Measurements from ENCODE around the gene TMEM164.

The TMEM164 gene

DNA sequence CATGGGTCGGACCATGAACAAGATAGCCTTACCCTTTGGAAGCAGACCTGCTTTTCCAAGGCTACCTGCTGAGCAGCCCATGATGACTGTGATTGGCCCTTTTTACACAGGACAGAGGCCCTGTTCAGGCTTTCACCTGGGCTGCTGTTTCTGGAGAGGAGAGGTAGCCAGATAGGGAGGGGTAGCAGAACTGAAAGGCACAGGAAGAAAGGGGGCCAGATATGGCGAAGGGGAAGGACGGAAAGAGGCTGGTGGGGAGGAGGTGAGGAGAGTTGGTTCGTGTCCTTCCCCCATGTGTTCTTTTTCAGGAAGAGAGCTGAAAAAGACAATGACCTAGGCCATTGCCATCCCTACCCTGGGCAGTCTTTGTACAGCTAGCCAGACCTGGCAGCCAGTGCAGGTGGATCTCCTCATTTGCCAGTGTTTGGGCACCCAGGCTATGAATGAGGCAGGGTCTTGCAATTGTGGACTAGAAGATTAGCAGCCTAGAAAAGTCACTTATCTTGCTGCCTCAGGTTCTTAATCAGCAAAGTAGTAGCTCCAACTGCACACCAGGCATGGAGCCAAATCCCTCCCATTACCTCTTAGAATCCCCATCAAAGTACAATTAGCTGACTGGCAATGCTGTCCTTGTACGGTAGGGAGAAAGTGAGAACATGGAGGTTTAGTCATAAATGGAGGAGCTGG, 175.4 kb downstream of the TMEM164 start:
- peaks cover 26% of the 10 kb centered on the region for H3K4me1 ChIP-seq (ENCODE audit: control insufficient read depth, insufficient read depth, low read length)
- no peaks in the 10 kb centered on the region for H3K9me3 ChIP-seq (replicated peaks; ENCODE audit: low read length)
- H3K4me3 ChIP-seq (ENCODE audit: low read length): no peak overlapping the region
- no peaks in the 10 kb centered on the region for H3K36me3 ChIP-seq (ENCODE audit: insufficient read depth, low read length)
- no peak overlapping the region for H3K9ac ChIP-seq (ENCODE audit: low read depth, low read length)
- peaks cover 3% of the 10 kb centered on the region for H3K27me3 ChIP-seq (ENCODE audit: control insufficient read depth, insufficient read depth, low read length)
- no peak overlapping the region for H3K4me2 ChIP-seq (ENCODE audit: low read length)

DNA sequence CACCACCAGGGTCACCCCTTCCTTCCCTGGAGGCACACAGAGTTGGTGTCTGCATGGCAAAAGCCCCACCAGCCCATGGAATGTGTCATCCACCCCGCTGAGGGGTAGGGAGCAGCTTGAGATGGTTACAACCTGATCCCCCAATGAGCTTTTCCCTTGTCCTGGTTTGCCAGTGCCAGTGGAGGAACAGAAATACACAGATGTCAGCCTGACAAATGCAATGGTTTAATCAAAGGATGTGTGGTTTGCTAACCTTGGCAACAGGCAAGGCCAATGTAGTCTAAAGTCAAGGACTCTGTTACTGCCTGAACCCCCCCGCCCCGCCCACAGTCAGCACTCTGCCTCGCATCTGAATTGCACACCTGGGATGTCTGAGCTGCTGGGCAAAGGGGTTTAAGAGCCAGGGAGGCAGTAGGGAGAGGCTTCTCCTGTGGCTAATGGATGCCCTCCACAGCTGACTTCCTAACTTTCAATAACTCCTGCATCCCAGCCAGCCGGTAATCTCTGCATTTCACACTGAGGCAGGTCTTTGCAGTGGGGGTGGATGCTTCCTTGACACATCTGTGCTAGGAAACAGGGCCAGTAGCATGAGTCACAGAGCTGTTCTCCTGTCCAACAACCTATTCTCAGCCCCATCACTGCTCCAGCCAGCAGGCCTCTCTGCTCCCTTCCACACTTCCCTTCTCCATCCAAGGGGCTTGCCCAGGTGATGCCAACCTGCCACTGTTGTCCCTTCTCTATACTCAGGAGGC, 177.4 kb downstream of the TMEM164 start:
- Histone ChIP-seq H3K36me3 (ENCODE audit: insufficient read depth, low read length) (no peaks in the 10 kb centered on the region), H3K4me3 (ENCODE audit: low read length) (peak overlapping the region; percentile 36), H3K9ac (ENCODE audit: low read depth, low read length) (peak overlapping the region; percentile 28), H3K27me3 (ENCODE audit: control insufficient read depth, insufficient read depth, low read length) (peaks cover 3% of the 10 kb centered on the region), H3K9me3 (replicated peaks; ENCODE audit: low read length) (no peaks in the 10 kb centered on the region), H3K4me1 (ENCODE audit: control insufficient read depth, insufficient read depth, low read length) (peaks cover 18% of the 10 kb centered on the region), H3K4me2 (ENCODE audit: low read length) (peak overlapping the region; percentile 71)

DNA sequence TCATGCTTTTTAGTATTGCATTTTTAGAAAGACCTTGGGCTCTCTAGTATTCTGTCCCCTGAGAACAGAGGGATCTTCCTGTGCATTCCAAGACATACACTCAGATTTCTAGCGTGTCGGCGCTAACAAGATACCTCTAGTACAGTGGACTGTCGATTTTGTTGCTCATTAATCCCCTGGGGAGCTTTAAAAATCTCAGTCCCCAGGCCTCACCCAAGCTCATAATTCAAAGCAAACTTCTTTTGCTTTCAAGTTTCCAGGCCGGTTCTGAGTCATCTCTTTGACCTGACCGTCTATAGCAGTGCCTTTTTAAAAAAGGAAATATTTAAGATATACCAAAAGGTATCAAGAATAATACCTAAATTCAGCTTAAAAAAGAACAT, 178.0 kb downstream of the TMEM164 start:
- Histone ChIP-seq H3K9ac (ENCODE audit: low read depth, low read length) (peak overlapping the region; percentile 28), H3K36me3 (ENCODE audit: insufficient read depth, low read length) (no peaks in the 10 kb centered on the region), H3K27me3 (ENCODE audit: control insufficient read depth, insufficient read depth, low read length) (peaks cover 3% of the 10 kb centered on the region), H3K4me1 (ENCODE audit: control insufficient read depth, insufficient read depth, low read length) (peaks cover 18% of the 10 kb centered on the region), H3K4me3 (ENCODE audit: low read length) (peak overlapping the region; percentile 36), H3K4me2 (ENCODE audit: low read length) (peak overlapping the region; percentile 71), H3K9me3 (replicated peaks; ENCODE audit: low read length) (no peaks in the 10 kb centered on the region)

DNA sequence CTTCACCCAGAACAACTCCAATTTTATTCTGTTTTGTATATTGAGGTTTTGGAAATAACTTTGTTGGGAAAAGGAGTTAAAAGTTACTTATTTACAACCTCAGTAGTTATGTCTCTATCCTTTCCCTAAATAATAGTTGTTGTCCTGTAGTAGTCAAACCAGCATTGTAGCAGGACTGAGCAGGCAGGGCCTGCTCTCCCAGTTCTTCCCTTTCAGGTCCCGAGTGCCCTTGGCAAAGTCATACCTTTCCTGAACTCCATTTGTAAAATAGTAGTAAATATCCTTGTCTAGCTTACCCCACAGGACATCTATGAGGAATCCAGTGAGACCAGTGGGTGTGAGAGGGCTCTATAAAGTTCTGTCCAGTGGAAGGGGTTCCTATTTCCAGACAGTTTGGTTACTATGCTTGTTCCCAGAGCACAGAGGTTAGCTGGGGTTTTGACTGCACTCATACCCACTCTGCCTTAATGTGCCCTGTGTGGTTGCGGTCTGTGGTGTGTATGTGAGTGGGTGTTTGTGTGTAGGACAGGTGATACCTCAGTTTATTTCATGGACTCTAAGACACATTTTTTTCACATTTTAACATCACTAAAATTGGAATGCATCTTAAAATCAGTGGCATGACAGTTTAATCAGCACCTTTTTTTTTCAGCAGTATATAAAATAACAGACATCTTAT, 178.7 kb downstream of the TMEM164 start:
- peaks cover 3% of the 10 kb centered on the region for H3K27me3 ChIP-seq (ENCODE audit: control insufficient read depth, insufficient read depth, low read length)

DNA sequence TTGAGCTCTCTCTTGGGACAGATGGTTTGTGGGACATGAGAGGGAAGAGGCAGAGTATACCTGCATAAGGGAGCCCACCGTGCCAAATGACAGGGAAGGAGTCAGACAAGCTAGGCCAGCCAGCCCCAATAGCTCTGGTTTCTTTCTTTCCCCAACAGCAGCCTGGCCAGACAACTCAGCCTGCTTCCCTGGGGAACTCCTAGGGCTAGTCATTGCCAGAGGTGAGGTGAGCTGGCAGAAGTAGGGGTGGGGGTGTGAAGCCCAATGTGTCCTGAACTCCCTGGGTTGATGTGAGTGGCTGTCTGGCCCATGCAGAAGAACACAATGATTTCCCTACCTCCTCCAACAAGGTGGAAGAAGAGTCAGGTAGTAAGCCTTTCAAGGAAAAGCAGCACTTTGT, 179.4 kb downstream of the TMEM164 start:
- no peak overlapping the region for H3K9ac ChIP-seq (ENCODE audit: low read depth, low read length)
- peaks cover 3% of the 10 kb centered on the region for H3K27me3 ChIP-seq (ENCODE audit: control insufficient read depth, insufficient read depth, low read length)
- H3K9me3 ChIP-seq (replicated peaks; ENCODE audit: low read length): no peaks in the 10 kb centered on the region
- H3K36me3 ChIP-seq (ENCODE audit: insufficient read depth, low read length): no peaks in the 10 kb centered on the region
- no peak overlapping the region for H3K4me3 ChIP-seq (ENCODE audit: low read length)
- H3K4me1 ChIP-seq (ENCODE audit: control insufficient read depth, insufficient read depth, low read length): peaks cover 18% of the 10 kb centered on the region
- no peak overlapping the region for H3K4me2 ChIP-seq (ENCODE audit: low read length)

More for the DNA sequence above, 178.7 kb downstream of the TMEM164 start:
- H3K9ac ChIP-seq (ENCODE audit: low read depth, low read length): no peak overlapping the region
- no peak overlapping the region for H3K4me3 ChIP-seq (ENCODE audit: low read length)
- peaks cover 18% of the 10 kb centered on the region for H3K4me1 ChIP-seq (ENCODE audit: control insufficient read depth, insufficient read depth, low read length)
- H3K36me3 ChIP-seq (ENCODE audit: insufficient read depth, low read length): no peaks in the 10 kb centered on the region
- H3K9me3 ChIP-seq (replicated peaks; ENCODE audit: low read length): no peaks in the 10 kb centered on the region
- H3K4me2 ChIP-seq (ENCODE audit: low read length): peak overlapping the region; percentile 24

DNA sequence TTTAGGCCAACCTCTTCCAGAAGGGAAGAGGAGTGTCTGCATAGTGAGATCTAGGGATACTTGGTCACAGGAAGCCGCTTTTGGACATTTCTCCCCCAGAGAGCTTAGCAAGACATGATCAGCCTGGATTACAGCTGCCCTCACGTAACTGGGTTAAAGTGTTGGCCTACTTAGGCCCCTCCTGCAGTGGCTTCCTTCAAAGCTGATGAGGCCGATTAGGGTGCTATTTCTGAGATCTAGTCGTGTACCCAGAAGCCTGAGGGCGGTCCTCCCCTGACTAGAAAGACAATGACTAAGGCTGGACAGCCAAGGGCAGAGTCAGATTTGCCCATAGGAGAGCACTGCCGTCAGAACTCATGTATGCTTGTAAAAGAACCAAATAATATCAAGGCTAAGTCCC, 180.0 kb downstream of the TMEM164 start:
- Histone ChIP-seq H3K36me3 (ENCODE audit: insufficient read depth, low read length) (no peaks in the 10 kb centered on the region), H3K4me3 (ENCODE audit: low read length) (no peak overlapping the region), H3K4me2 (ENCODE audit: low read length) (no peak overlapping the region), H3K27me3 (ENCODE audit: control insufficient read depth, insufficient read depth, low read length) (peaks cover under 1% of the 10 kb centered on the region), H3K9ac (ENCODE audit: low read depth, low read length) (no peak overlapping the region), H3K9me3 (replicated peaks; ENCODE audit: low read length) (no peaks in the 10 kb centered on the region), H3K4me1 (ENCODE audit: control insufficient read depth, insufficient read depth, low read length) (peaks cover 18% of the 10 kb centered on the region)

DNA sequence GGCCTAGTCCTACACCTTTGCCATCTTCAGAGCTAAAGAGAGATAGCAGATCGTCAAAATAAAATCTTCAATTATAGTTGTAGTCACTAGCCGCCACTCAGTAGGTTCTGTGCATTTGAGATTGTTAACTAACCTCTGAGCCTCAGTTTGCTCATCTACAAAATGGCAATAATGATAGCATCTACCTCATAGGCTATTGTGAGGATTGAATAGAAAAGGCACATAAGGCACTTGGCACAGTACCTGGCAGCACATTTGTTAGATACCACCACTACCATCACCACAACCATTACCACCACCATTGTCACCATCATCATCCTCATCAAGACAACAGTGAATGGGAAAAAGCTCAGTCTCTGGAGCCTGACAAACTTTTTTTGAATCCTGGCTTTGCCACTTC, 180.4 kb downstream of the TMEM164 start:
- Histone ChIP-seq H3K4me1 (ENCODE audit: control insufficient read depth, insufficient read depth, low read length) (peaks cover 18% of the 10 kb centered on the region), H3K9ac (ENCODE audit: low read depth, low read length) (no peak overlapping the region), H3K27me3 (ENCODE audit: control insufficient read depth, insufficient read depth, low read length) (no peaks in the 10 kb centered on the region), H3K4me2 (ENCODE audit: low read length) (no peak overlapping the region), H3K9me3 (replicated peaks; ENCODE audit: low read length) (no peaks in the 10 kb centered on the region), H3K4me3 (ENCODE audit: low read length) (no peak overlapping the region), H3K36me3 (ENCODE audit: insufficient read depth, low read length) (no peaks in the 10 kb centered on the region)

DNA sequence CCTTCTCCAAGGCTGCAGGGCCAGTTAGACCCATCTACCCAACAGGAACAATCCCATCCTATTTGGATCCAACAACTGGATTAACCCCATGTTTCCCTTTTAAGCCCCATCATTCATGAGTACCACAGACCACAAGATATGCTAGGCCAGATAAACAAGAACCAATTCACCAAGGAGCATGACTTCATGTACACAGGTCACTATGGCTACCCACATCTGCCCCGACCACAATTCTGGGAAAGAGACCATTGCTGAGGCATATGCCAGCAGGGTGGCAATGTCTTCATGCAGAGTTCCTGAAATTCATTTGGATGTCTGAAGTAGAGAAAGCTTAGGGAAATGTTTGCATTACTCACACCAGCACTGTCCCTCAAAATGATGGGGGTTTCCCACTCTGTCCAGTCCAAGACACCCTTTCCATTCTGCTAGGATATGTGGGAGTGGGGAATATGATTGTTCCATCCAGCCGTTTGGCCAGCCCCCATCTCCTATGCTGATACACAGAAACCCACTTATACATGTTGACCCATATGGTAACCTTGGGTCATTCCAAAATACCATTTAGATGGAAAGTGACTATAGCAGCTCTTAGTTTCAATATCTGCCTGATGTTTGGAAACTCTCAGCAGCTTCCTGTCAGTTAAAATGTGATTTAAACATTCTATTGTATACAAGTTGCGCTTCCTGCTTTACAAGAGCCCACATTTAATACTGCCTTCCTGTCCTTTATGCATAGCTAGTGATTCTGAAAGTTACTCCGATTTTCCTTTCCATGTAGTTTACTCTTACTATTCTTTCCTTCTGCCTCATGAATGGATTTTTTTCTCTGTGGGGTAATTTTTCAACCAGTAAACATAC, 186.0 kb downstream of the TMEM164 start:
- H3K4me3 ChIP-seq (ENCODE audit: low read length): no peak overlapping the region
- no peaks in the 10 kb centered on the region for H3K27me3 ChIP-seq (ENCODE audit: control insufficient read depth, insufficient read depth, low read length)
- H3K9me3 ChIP-seq (replicated peaks; ENCODE audit: low read length): no peaks in the 10 kb centered on the region
- no peaks in the 10 kb centered on the region for H3K36me3 ChIP-seq (ENCODE audit: insufficient read depth, low read length)
- H3K4me2 ChIP-seq (ENCODE audit: low read length): no peak overlapping the region
- H3K9ac ChIP-seq (ENCODE audit: low read depth, low read length): no peak overlapping the region
- no peaks in the 10 kb centered on the region for H3K4me1 ChIP-seq (ENCODE audit: control insufficient read depth, insufficient read depth, low read length)

DNA sequence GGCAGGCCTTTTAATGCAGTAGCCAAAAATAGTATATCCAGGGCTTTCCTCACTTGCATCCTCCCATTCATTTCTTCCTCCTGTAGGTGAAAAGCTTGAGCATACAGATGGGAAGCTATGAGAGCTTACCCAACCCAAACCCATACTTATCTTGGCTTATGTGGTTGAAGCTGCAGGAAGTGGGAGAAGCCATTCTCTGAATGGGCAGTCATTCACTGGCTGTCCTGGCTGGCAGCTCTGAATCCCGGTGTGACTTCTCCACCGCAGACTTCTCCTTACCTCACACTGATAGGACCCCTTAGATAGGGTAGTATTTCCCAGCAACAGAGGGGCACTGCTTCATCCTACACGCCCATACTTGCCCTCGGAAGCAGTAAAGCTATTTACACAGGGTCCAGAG, 189.6 kb downstream of the TMEM164 start:
- Histone ChIP-seq H3K27me3 (ENCODE audit: control insufficient read depth, insufficient read depth, low read length) (no peaks in the 10 kb centered on the region), H3K9ac (ENCODE audit: low read depth, low read length) (no peak overlapping the region), H3K4me2 (ENCODE audit: low read length) (no peak overlapping the region), H3K36me3 (ENCODE audit: insufficient read depth, low read length) (no peaks in the 10 kb centered on the region), H3K9me3 (replicated peaks; ENCODE audit: low read length) (no peaks in the 10 kb centered on the region), H3K4me1 (ENCODE audit: control insufficient read depth, insufficient read depth, low read length) (no peaks in the 10 kb centered on the region), H3K4me3 (ENCODE audit: low read length) (no peak overlapping the region)

DNA sequence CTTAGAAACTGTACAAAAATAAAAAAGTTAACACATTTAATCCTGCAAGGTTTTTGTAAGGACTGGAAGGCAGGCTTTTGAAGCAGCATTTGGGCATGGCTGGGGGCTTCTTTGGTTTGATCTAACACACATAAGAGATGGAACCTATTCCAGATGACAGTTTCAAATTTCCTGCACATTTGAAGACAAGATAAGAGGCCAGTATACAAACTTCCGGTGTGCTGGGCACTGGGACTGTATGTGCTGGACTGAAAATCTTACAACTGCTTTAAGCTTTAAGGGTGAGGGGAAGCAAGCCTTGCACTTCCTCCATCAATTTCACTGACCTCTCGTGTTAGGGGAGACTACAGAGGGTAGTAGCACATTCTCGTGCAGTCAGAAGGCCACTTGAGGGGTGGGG, 192.1 kb downstream of the TMEM164 start:
- Histone ChIP-seq H3K9ac (ENCODE audit: low read depth, low read length) (no peak overlapping the region), H3K27me3 (ENCODE audit: control insufficient read depth, insufficient read depth, low read length) (peaks cover 9% of the 10 kb centered on the region), H3K4me3 (ENCODE audit: low read length) (no peak overlapping the region), H3K9me3 (replicated peaks; ENCODE audit: low read length) (no peaks in the 10 kb centered on the region), H3K4me1 (ENCODE audit: control insufficient read depth, insufficient read depth, low read length) (no peaks in the 10 kb centered on the region), H3K4me2 (ENCODE audit: low read length) (no peak overlapping the region), H3K36me3 (ENCODE audit: insufficient read depth, low read length) (no peaks in the 10 kb centered on the region)

DNA sequence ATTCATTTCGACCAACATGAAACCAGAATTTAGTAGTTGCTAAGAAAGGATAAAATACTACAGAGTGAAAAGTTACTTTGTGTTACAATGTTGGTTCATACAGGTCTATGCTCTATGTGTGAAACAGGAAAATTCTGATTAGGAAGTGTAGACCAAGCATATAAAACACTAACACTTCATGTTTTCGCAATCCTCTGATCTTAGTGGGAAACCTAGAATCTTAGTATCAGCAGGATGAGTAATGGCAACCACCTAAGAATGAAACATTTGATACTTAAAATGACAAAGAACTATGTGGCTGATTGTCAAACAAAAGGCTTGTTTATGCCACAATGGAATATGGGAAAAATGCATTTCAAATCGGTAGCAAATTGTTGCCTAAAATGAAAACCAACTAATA, 198.9 kb downstream of the TMEM164 start:
- H3K4me3 ChIP-seq (ENCODE audit: low read length): no peak overlapping the region
- H3K9ac ChIP-seq (ENCODE audit: low read depth, low read length): no peak overlapping the region

More for the DNA sequence above, 198.9 kb downstream of the TMEM164 start:
- no peaks in the 10 kb centered on the region for H3K36me3 ChIP-seq (ENCODE audit: insufficient read depth, low read length)
- peaks cover 11% of the 10 kb centered on the region for H3K4me1 ChIP-seq (ENCODE audit: control insufficient read depth, insufficient read depth, low read length)
- no peak overlapping the region for H3K4me2 ChIP-seq (ENCODE audit: low read length)
- no peaks in the 10 kb centered on the region for H3K9me3 ChIP-seq (replicated peaks; ENCODE audit: low read length)
- H3K27me3 ChIP-seq (ENCODE audit: control insufficient read depth, insufficient read depth, low read length): peaks cover 13% of the 10 kb centered on the region
